DND-41 (cell line): ENCODE data around the gene ATF6B.
"Not testable (repeated sequence)": the region's sequence is repeated elsewhere in the genome, so short reads cannot be mapped to it uniquely, and the experiment has no call there.

ENCODE experiments used
- CTCF ChIP-seq: IDR thresholded peaks from 2 replicates; pipeline ENCODE4 v1.5.1; 2012; ENCODE audit warnings: borderline replicate concordance, low read length, moderate library complexity, mild to moderate bottlenecking; ENCODE audit not compliant: poor library complexity, severe bottlenecking; ENCODE audit errors: extremely low read depth
- EZH2 ChIP-seq: IDR thresholded peaks from 3 replicates; pipeline ENCODE4 v1.6.1; 2012; ENCODE audit warnings: borderline replicate concordance, low read depth, mild to moderate bottlenecking, moderate library complexity, low read length, inconsistent platforms; ENCODE audit not compliant: severe bottlenecking

- not testable (repeated sequence) for TF ChIP-seq CTCF, EZH2
Observed at GRCh38 chr6:32067521-32067920, 60.5 kb downstream of the ATF6B start.
